H1 (cell line): Measurements from ENCODE around the gene LY6G5B.
"Not testable (repeated sequence)": the region's sequence is repeated elsewhere in the genome, so short reads cannot be mapped to it uniquely, and the experiment has no call there.

ENCODE experiments used
- EP300 ChIP-seq, 2 experiments: IDR thresholded peaks; 1 replicate in 1 of 2; 2 replicates in 1 of 2; pipeline ENCODE4 v1.6.1; 2011 to 2012; ENCODE audit warnings: low read depth in 2 of 2, low read length in 2 of 2, mild to moderate bottlenecking in 2 of 2, borderline replicate concordance in 1 of 2, inconsistent platforms in 1 of 2, moderate library complexity in 1 of 2
- HDAC6 ChIP-seq: IDR thresholded peaks from one replicate; pipeline ENCODE4 v1.7.1; 2012; ENCODE audit warnings: low read depth, mild to moderate bottlenecking, inconsistent platforms, low read length, moderate library complexity
- JUN ChIP-seq: IDR thresholded peaks from 2 replicates; pipeline ENCODE4 v1.6.1; 2011; ENCODE audit warnings: low read depth, mild to moderate bottlenecking, improper control_type of control experiment, low read length
- KDM1A ChIP-seq: fragments of 200-600, 300-600 bp; sonication (generic); IDR thresholded peaks from 2 replicates; pipeline ENCODE4 v1.7.1; 2016; ENCODE audit warnings: mild to moderate bottlenecking, low read length, borderline replicate concordance
- KDM5A ChIP-seq: fragments of 200-600 bp; IDR thresholded peaks from 2 replicates; pipeline ENCODE4 v1.7.1; 2012; ENCODE audit warnings: mild to moderate bottlenecking, low read length, inconsistent platforms, mixed read lengths
- POLR2A ChIP-seq, 2 experiments: IDR thresholded peaks; 1 replicate in 1 of 2; 2 replicates in 1 of 2; pipeline ENCODE4 v1.6.1; 2011; ENCODE audit warnings: low read depth in 2 of 2, low read length in 2 of 2, mild to moderate bottlenecking in 2 of 2; ENCODE audit errors: control extremely low read depth in 1 of 2
- POLR2AphosphoS5 ChIP-seq: IDR thresholded peaks from 2 replicates; pipeline ENCODE4 v1.6.1; 2011; ENCODE audit warnings: low read depth, low read length
- RNF2 ChIP-seq: fragments of 200-900, 300-1000 bp; sonication (generic); IDR thresholded peaks from 2 replicates; pipeline ENCODE4 v1.7.1; 2016; ENCODE audit warnings: borderline replicate concordance, low read depth, mild to moderate bottlenecking, antibody characterized with exemption, low read length; ENCODE audit not compliant: poor library complexity, severe bottlenecking; ENCODE audit errors: missing control alignments
- SAP30 ChIP-seq: fragments of 300-600 bp; sonication (generic); IDR thresholded peaks from 2 replicates; pipeline ENCODE4 v1.7.1; 2012; ENCODE audit warnings: low read length, moderate library complexity, mild to moderate bottlenecking, inconsistent platforms; ENCODE audit not compliant: insufficient read depth, insufficient replicate concordance
- SRF ChIP-seq: IDR thresholded peaks from 2 replicates; pipeline ENCODE4 v1.6.1; 2011; ENCODE audit warnings: mild to moderate bottlenecking, low read depth, low read length, moderate library complexity
- TCF12 ChIP-seq: IDR thresholded peaks from 2 replicates; pipeline ENCODE4 v1.6.1; 2011; ENCODE audit warnings: low read depth, mild to moderate bottlenecking, low read length
- TF ChIP-seq, protein P1 (sequence below), 3 experiments: IDR thresholded peaks; 1 replicate in 2 of 3; 2 replicates in 1 of 3; pipeline versions ENCODE4 v1.5.1 to v1.6.1; 2011; ENCODE audit warnings: low read length in 3 of 3, mild to moderate bottlenecking in 3 of 3, inconsistent platforms in 2 of 3, low read depth in 1 of 3, moderate library complexity in 1 of 3; ENCODE audit not compliant: insufficient read depth in 1 of 3; ENCODE audit errors: control extremely low read depth in 1 of 3

DNA sequence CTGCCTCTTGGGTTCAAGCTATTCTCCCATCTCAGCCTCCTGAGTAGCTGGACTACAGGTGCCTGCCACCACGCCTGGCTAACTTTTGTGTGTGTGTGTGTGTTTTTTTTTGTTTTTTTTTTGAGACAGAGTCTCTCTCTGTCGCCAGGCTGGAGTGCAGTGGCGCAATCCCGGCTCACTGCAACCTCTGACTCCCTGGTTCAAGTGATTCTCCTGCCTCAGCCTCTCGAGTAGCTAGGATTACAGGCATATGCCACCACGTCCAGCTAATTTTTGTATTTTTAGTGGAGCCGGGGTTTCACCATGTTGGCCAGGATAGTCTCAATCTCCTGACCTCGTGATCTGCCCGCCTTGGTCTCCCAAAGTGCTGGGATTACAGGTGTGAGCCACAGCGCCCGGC is 39.4 kb downstream of the LY6G5B start:
- not testable (repeated sequence) for TF ChIP-seq POLR2A (IDR thresholded peaks at IDR 0.05; ENCODE audit: control extremely low read depth in 1 of 2, low read depth in 2 of 2, low read length in 2 of 2); JUN; KDM1A; KDM5A; HDAC6; SRF; EP300 (IDR thresholded peaks at IDR 0.05; ENCODE audit: borderline replicate concordance in 1 of 2, low read depth in 2 of 2, low read length in 2 of 2); TCF12; POLR2AphosphoS5; RNF2; SAP30
- TF ChIP-seq, protein P1, sequence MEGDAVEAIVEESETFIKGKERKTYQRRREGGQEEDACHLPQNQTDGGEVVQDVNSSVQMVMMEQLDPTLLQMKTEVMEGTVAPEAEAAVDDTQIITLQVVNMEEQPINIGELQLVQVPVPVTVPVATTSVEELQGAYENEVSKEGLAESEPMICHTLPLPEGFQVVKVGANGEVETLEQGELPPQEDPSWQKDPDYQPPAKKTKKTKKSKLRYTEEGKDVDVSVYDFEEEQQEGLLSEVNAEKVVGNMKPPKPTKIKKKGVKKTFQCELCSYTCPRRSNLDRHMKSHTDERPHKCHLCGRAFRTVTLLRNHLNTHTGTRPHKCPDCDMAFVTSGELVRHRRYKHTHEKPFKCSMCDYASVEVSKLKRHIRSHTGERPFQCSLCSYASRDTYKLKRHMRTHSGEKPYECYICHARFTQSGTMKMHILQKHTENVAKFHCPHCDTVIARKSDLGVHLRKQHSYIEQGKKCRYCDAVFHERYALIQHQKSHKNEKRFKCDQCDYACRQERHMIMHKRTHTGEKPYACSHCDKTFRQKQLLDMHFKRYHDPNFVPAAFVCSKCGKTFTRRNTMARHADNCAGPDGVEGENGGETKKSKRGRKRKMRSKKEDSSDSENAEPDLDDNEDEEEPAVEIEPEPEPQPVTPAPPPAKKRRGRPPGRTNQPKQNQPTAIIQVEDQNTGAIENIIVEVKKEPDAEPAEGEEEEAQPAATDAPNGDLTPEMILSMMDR (IDR thresholded peaks at IDR 0.05; ENCODE audit: control extremely low read depth in 1 of 3, insufficient read depth in 1 of 3, low read depth in 1 of 3, low read length in 3 of 3): not testable (repeated sequence)
